ENCODE measurements around the gene TMF1. TPM values are rescaled to one million over a fixed set of nuclear protein-coding genes. Genes with fewer than 3 reads are reported as not detected.

Gene TMF1
- total and polyA plus RNA-seq, 8 donors = 5.7 to 25.9 (median 16.0) TPM

- no peak for FAIRE-seq
- H3K4me3 ChIP-seq = no peak overlapping the region
- intact Hi-C loops (cut with DNase I) = no loop called here
- no peaks in the 10 kb centered on the region for H3K9me3 ChIP-seq
- DNase-seq = no peak
- no peak overlapping the region for H3K27ac ChIP-seq
- H3K4me1 ChIP-seq = no peaks in the 10 kb centered on the region
- peaks cover 0 to 30% (median 4%) of the 10 kb centered on the region in 3 donors for H3K36me3 ChIP-seq
- TF ChIP-seq CTCF (IDR thresholded peaks at IDR 0.05) = no peak
- H3K27me3 ChIP-seq = no peaks in the 10 kb centered on the region
- ATAC-seq = peak in 1 of 4 donors; percentile 53
- 89 to 97% methylated on average over 3 of the region's 3 CpGs for WGBS, 2 donors
Measured at GRCh38 chr3:69058180-69058946, 6.2 kb upstream of the TMF1 start.

- WGBS, 2 donors = 11 to 12% methylated on average over 9 of the region's 9 CpGs
- FAIRE-seq = no peak
- intact Hi-C loops (cut with DNase I) = no loop called here
- peak in 1 of 4 donors; percentile 1 for ATAC-seq
- DNase-seq = no peak
- no peaks in the 10 kb centered on the region for H3K27me3 ChIP-seq
- peak overlapping the region in 2 of 4 donors; percentile 79 for H3K4me3 ChIP-seq
- no peaks in the 10 kb centered on the region for H3K9me3 ChIP-seq
- H3K36me3 ChIP-seq = peaks cover 0 to 24% (median 0%) of the 10 kb centered on the region in 3 donors
- peaks cover 9 to 18% (median 18%) of the 10 kb centered on the region in 3 donors for H3K4me1 ChIP-seq
- no peak for TF ChIP-seq CTCF (IDR thresholded peaks at IDR 0.05)
- H3K27ac ChIP-seq = peak overlapping the region; percentile 95 to 97 (median 96)
Measured at GRCh38 chr3:69052472-69052898, 352 bp upstream of the TMF1 start.

- Histone ChIP-seq H3K9me3 (no peaks in the 10 kb centered on the region), H3K4me3 (no peak overlapping the region), H3K36me3 (peaks cover 0 to 22% (median 13%) of the 10 kb centered on the region in 3 donors), H3K27ac (no peak overlapping the region), H3K4me1 (peaks cover 18 to 28% (median 19%) of the 10 kb centered on the region in 3 donors), H3K27me3 (no peaks in the 10 kb centered on the region)
- DNase-seq = no peak
- intact Hi-C loops (cut with DNase I) = no loop called here
- TF ChIP-seq CTCF (IDR thresholded peaks at IDR 0.05) = no peak
- no peak for FAIRE-seq
- no peak for ATAC-seq
- WGBS, 2 donors = 38 to 53% methylated on average over 2 of the region's 2 CpGs
Measured at GRCh38 chr3:69048990-69049389, 3.1 kb downstream of the TMF1 start.

- Histone ChIP-seq H3K27ac (no peak overlapping the region), H3K9me3 (no peaks in the 10 kb centered on the region), H3K4me1 (peaks cover 5 to 19% (median 13%) of the 10 kb centered on the region in 3 donors), H3K4me3 (no peak overlapping the region), H3K27me3 (no peaks in the 10 kb centered on the region), H3K36me3 (peaks cover 0 to 57% (median 20%) of the 10 kb centered on the region in 3 donors)
- TF ChIP-seq CTCF (IDR thresholded peaks at IDR 0.05) = no peak
- DNase-seq (no peak), ATAC-seq (no peak), FAIRE-seq (no peak)
- 88 to 95% methylated on average over 2 of the region's 2 CpGs for WGBS, 2 donors
- intact Hi-C loops (cut with DNase I) = no loop called here
Measured at GRCh38 chr3:69044608-69045007, 7.5 kb downstream of the TMF1 start.

GRCh38 chr3:69033470-69033869 is 18.7 kb downstream of the TMF1 start:
- H3K36me3 ChIP-seq = peaks cover 8 to 92% (median 21%) of the 10 kb centered on the region in 3 donors
- H3K27me3 ChIP-seq = no peaks in the 10 kb centered on the region
- peak overlapping the region in 1 of 4 donors; percentile 17 for H3K27ac ChIP-seq
- no peak for DNase-seq
- H3K4me1 ChIP-seq = no peaks in the 10 kb centered on the region
- 89 to 91% methylated on average over 7 of the region's 7 CpGs for WGBS, 2 donors
- no peak for FAIRE-seq
- intact Hi-C loops (cut with DNase I) = no loop called here
- H3K4me3 ChIP-seq = no peak overlapping the region
- no peak for TF ChIP-seq CTCF (IDR thresholded peaks at IDR 0.05)
- no peaks in the 10 kb centered on the region for H3K9me3 ChIP-seq
- ATAC-seq = no peak
